A673 (cell line): Measurements from ENCODE around the gene FOXD4L1.
"Not testable (repeated sequence)": the region's sequence is repeated elsewhere in the genome, so short reads cannot be mapped to it uniquely, and the experiment has no call there.

Source experiments
- CTCF ChIP-seq: fragments of 300-800, 200-600 bp; sonication (generic); conservative IDR thresholded peaks from 2 replicates; pipeline ENCODE4 v1.5.1; 2017; ENCODE audit warnings: low read depth, mild to moderate bottlenecking, antibody characterized with exemption, low read length, moderate library complexity, mixed read lengths
- EZH2 ChIP-seq: fragments of 200-600 bp; sonication (generic); IDR thresholded peaks from 2 replicates; pipeline ENCODE4 v1.6.1; 2017; ENCODE audit warnings: borderline replicate concordance, low read depth, mild to moderate bottlenecking, mixed read lengths, antibody characterized with exemption, low read length; ENCODE audit not compliant: poor library complexity, severe bottlenecking

- not testable (repeated sequence) for TF ChIP-seq CTCF, EZH2
Observed at GRCh38 chr2:113521492-113521891, 23.0 kb downstream of the FOXD4L1 start.
